SK-N-MC (cell line): Measurements from ENCODE around the gene TKTL1.

Experiments
- DNase-seq: peaks from one replicate; pipeline ENCODE4 v3.0.0-alpha.2; 2011; ENCODE audit warnings: low read depth, low spot score
- H3K27ac ChIP-seq: fragments of 200-600 bp; sonication (generic); 2 replicates; pipeline ENCODE4 v1.5.1; 2016; ENCODE audit warnings: mixed run types
- H3K36me3 ChIP-seq: fragments of 200-600 bp; sonication (generic); 2 replicates; pipeline ENCODE4 v1.6.1; 2017; ENCODE audit warnings: antibody characterized with exemption, low read length, mixed read lengths; ENCODE audit not compliant: insufficient read depth
- H3K4me3 ChIP-seq: fragments of 200-600 bp; sonication (generic); 2 replicates; pipeline ENCODE4 v1.5.1; 2016
- H3K9ac ChIP-seq: fragments of 200-600 bp; sonication (generic); 2 replicates; pipeline ENCODE4 v1.8.0; 2017; ENCODE audit warnings: mixed run types, mixed read lengths; ENCODE audit not compliant: insufficient read length
- H3K9me3 ChIP-seq: fragments of 200-600 bp; sonication (generic); 2 replicates; pipeline ENCODE4 v1.6.1; 2017; ENCODE audit warnings: low read depth, mild to moderate bottlenecking, antibody characterized with exemption, low read length, moderate library complexity, mixed read lengths
- EZH2 ChIP-seq: fragments of 200-600 bp; sonication (generic); IDR thresholded peaks from one replicate; pipeline ENCODE4 v1.6.1; 2017; ENCODE audit warnings: antibody characterized with exemption
- FOXP2 ChIP-seq: optimal IDR thresholded peaks from 2 replicates; pipeline ENCODE3; 2011; ENCODE audit warnings: mild to moderate bottlenecking, moderate library complexity; ENCODE audit not compliant: insufficient read depth; ENCODE audit errors: extremely low read length, control extremely low read depth
- POLR2AphosphoS5 ChIP-seq: IDR thresholded peaks from 2 replicates; pipeline ENCODE4 v1.6.1; 2012; ENCODE audit warnings: mild to moderate bottlenecking, low read depth, low read length, borderline replicate concordance

Gene TKTL1

GRCh38 chrX:154368630-154369448 lies 73.2 kb downstream of the TKTL1 start:
- Histone ChIP-seq H3K9ac (peak overlapping the region; percentile 84), H3K4me3 (peak overlapping the region; percentile 88), H3K27ac (peak overlapping the region; percentile 92), H3K36me3 (peaks cover 57% of the 10 kb centered on the region), H3K9me3 (no peaks in the 10 kb centered on the region)
- TF ChIP-seq POLR2AphosphoS5: no peak
- TF ChIP-seq FOXP2: no peak
- TF ChIP-seq EZH2: no peak
- no peak for DNase-seq

GRCh38 chrX:154369449-154370299 lies 74.1 kb downstream of the TKTL1 start:
- Histone ChIP-seq H3K4me3 (peak overlapping the region; percentile 88), H3K27ac (peak overlapping the region; percentile 96), H3K9me3 (no peaks in the 10 kb centered on the region), H3K36me3 (peaks cover 49% of the 10 kb centered on the region), H3K9ac (peak overlapping the region; percentile 97)
- DNase-seq: peak; percentile 55
- TF ChIP-seq EZH2: no peak
- peak; percentile 70; the same call in 1 of the 2 replicates for TF ChIP-seq POLR2AphosphoS5
- TF ChIP-seq FOXP2: peak; percentile 43

- no peak for DNase-seq
- H3K36me3 ChIP-seq: peaks cover 41% of the 10 kb centered on the region
- peak overlapping the region; percentile 96 for H3K27ac ChIP-seq
- peak overlapping the region; percentile 97 for H3K9ac ChIP-seq
- TF ChIP-seq EZH2 (no peak), POLR2AphosphoS5 (no peak)
- peak overlapping the region; percentile 88 for H3K4me3 ChIP-seq
- H3K9me3 ChIP-seq: no peaks in the 10 kb centered on the region
Observed at GRCh38 chrX:154370300-154371016, 74.9 kb downstream of the TKTL1 start.

- peak overlapping the region; percentile 88 for H3K4me3 ChIP-seq
- H3K9ac ChIP-seq: peak overlapping the region; percentile 97
- H3K27ac ChIP-seq: peak overlapping the region; percentile 96; the same call in 1 of the 2 replicates
- H3K36me3 ChIP-seq: peaks cover 34% of the 10 kb centered on the region
- no peak for TF ChIP-seq FOXP2
- TF ChIP-seq POLR2AphosphoS5: peak; percentile 95
- H3K9me3 ChIP-seq: no peaks in the 10 kb centered on the region
- DNase-seq: peak; percentile 60
Observed at GRCh38 chrX:154371017-154371788, 75.6 kb downstream of the TKTL1 start.

GRCh38 chrX:154371789-154372300 lies 76.2 kb downstream of the TKTL1 start:
- peak overlapping the region; percentile 37 for H3K9ac ChIP-seq
- H3K9me3 ChIP-seq: no peaks in the 10 kb centered on the region
- peaks cover 27% of the 10 kb centered on the region for H3K36me3 ChIP-seq
- H3K27ac ChIP-seq: no peak overlapping the region
- peak overlapping the region; percentile 75 for H3K4me3 ChIP-seq
- TF ChIP-seq POLR2AphosphoS5 (no peak), FOXP2 (no peak), EZH2 (no peak)
- no peak for DNase-seq

GRCh38 chrX:154372612-154373022 lies 77.0 kb downstream of the TKTL1 start:
- H3K27ac ChIP-seq: no peak overlapping the region
- no peak for DNase-seq
- H3K36me3 ChIP-seq: peaks cover 20% of the 10 kb centered on the region
- H3K9ac ChIP-seq: no peak overlapping the region
- TF ChIP-seq FOXP2 (no peak), POLR2AphosphoS5 (no peak), EZH2 (no peak)
- no peaks in the 10 kb centered on the region for H3K9me3 ChIP-seq
- H3K4me3 ChIP-seq: peak overlapping the region; percentile 77; the same call in 1 of the 2 replicates

GRCh38 chrX:154373340-154374306 lies 78.0 kb downstream of the TKTL1 start:
- H3K36me3 ChIP-seq: peaks cover 10% of the 10 kb centered on the region
- no peak for DNase-seq
- peak overlapping the region; percentile 77 for H3K9ac ChIP-seq
- H3K27ac ChIP-seq: peak overlapping the region; percentile 42; the same call in 1 of the 2 replicates
- H3K4me3 ChIP-seq: peak overlapping the region; percentile 77
- TF ChIP-seq EZH2 (no peak), POLR2AphosphoS5 (no peak), FOXP2 (no peak)
- H3K9me3 ChIP-seq: no peaks in the 10 kb centered on the region
